ENCODE results near the gene CABP4.
"Not testable (repeated sequence)": the region's sequence is repeated elsewhere in the genome, so short reads cannot be mapped to it uniquely, and the experiment has no call there.

The CABP4 gene

DNA sequence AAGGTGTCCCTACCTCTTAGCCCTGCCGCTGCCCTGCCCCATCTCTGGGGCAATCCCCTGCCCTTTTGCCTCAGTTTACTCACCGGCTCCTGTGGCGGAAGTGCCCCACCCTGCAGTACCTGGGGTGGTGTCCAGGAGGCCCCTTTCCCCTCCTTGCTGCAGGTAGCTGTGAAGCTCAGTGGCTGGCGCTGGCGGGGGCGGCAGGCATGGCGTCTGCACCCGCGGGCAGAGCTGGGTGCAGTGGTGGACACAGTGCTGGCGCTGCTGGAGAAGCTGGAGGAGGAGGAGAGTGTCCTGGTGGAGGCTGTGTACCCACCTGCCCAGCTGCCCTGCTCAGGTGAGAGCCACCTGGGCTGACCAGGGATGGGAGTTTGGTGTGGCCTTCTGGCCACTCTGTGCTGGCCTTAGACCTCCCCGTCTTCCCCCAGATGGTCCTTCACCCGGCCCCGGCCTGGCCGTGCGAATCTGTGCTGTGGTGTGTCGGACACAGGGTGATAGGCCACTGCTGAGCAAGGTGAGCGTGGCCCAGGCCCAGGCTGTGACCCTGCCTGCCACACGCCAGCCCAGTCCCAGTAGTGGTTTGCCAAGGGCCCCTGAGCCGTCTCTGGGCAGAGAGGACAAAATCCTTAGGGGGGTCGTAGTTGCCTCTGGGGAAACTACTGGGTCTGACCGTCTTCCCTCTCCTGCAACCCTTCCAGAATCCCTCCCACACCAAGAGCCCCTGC is 35.7 kb upstream of the CABP4 start:
- DNase-seq, result no peak

GRCh38 chr11:67420147-67420645 is 35.0 kb upstream of the CABP4 start:
- no peak for DNase-seq

DNA sequence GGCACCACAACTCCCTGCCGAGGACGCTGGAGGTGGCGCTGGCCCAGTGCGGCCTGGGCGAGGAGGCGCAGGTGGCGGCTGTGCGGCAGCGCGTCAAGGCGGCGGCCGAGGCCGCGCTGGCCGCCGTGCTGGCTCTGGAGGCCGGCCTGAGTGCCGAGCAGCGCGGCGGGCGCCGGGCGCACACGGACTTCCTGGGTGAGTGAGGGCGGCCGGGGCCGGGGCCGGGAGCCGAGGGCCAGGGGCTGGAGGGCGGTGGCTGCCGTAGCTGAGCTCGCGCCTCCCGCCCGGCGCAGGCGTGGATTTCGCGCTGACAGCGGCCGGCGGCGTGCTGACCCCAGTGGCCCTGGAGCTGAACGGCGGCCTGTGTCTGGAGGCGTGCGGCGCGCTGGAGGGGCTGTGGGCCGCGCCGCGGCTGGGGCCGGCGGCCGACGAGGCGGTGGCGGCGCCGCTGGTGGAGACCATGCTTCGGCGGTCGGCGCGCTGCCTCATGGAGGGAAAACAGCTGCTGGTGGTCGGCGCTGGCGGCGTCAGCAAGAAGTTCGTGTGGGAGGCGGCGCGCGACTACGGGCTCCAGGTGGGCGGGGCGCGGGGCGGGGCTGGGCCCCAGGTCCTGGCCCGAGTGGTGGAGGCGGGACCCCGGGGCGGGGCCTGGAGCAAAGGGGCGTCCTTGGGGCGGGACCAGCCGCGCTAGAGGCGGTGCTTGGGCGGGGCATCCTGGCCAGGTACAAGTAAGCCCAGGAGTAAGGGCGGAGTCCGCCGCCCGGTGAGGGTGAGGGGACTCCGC is 34.3 kb upstream of the CABP4 start:
- peak; percentile 94 for DNase-seq

GRCh38 chr11:67421430-67422031 is 33.6 kb upstream of the CABP4 start:
- DNase-seq, result no peak

GRCh38 chr11:67422891-67423290 is 32.3 kb upstream of the CABP4 start:
- no peak for DNase-seq

DNA sequence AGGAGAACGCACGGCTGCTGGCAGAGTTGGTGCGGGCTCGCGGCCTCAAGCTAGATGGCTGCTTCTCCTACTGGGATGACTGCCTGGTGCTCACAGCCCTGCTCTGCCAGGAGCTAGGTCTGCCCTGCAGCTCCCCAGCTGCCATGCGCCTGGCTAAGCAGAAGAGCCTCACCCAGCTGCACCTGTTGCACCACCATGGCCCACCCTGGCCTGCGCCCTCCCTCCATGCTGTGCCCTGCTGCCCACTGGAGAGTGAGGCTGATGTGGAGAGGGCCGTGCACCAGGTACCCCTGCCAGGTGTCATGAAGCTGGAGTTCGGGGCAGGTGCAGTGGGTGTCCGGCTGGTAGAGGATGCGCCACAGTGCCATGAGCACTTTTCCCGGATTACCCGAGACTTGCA is 31.7 kb upstream of the CABP4 start:
- no peak for DNase-seq

DNA sequence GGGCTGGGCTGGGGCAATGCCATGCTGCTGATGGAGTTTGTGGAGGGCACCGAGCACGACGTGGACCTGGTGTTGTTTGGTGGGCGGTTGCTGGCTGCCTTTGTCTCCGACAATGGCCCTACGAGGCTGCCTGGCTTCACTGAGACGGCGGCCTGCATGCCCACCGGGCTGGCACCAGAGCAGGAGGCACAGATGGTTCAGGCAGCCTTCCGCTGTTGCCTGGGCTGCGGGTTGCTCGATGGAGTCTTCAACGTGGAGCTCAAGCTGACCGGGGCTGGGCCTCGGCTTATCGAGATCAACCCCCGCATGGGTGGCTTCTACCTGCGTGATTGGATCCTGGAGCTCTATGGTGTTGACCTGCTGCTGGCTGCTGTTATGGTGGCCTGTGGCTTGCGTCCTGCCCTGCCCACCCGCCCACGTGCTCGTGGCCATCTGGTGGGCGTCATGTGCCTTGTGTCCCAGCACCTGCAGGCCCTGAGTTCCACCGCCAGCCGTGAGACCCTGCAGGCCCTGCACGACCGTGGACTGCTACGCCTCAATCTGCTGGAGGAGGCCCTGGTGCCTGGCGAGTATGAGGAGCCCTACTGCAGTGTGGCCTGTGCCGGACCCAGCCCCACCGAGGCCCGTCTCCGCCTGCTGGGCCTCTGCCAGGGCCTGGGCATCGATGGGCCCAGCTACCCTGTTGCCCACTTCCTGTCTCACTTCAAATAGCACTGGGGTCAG is 31.1 kb upstream of the CABP4 start:
- no peak for DNase-seq

DNA sequence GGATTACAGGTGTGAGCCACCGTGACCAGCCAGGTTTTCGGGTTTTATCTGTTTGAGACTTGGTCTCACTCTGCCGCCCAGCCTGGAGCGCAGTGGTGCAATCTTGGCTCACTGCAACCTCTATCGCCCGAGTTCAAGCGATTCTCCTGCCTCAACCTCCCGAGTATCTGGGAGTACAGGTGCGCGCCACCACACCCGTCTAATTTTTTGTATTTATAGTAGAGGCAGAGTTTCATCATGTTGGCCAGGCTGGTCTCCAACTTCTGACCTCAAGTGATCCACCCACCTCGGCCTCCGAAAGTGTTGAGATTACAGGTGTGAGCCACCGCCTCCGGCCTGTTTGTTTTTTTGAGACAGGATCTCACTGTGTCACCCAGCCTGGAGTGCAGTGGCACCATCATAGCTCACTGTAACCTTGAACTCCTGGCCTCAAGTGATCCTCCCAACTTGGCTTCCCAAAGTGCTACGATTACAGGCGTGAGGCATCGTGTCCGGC is 27.7 kb upstream of the CABP4 start:
- DNase-seq, result not testable (repeated sequence)

DNA sequence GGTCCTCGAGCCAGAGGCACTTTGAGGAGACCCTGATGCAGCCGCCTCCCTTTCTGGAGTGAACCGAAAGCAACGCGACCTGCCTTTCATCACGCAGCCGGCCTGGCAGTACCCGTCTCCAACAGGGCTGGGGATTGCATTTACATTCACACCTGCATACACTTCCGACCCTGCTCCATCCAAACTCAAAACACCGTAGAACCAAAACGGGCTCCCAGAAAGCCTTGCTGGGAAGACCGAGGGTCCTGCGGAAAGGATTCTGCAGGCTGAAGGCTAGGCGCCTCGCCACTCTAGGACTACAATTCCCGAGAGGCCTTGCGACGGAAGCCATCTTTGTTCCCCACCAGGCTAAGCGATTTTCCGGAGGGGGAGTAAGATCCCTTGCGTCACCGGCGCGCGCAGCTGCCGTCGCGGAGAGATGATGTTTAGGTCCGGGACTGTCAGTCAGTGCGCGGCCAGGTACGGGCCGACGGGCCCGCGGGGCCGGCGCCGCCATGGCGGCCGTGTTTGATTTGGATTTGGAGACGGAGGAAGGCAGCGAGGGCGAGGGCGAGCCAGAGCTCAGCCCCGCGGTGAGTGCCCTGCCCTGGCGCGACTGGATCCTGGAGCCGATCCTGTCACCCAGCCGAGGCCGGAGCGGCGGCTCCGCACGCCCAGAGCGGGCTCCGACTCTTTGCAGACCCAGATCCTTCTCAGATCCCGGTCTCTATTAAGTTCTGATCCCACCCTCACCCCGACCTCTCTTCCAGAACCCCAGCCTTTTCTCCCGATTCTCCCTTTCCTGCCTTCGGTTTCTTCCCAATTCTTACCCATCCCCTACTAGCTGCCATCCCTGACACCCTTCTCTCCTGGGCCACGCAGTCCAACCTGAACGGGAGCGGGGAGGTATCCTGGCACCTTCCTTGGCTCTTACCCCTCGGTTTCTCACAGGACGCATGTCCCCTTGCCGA is 26.8 kb upstream of the CABP4 start, which contains the start of gene RPS6KB2:
TSS of gene RPS6KB2 (plus strand) at position 443 of the 950 bp plus-strand sequence. CDS start at position 495, 52 bp downstream.
- DNase-seq, result peak; percentile 97

DNA sequence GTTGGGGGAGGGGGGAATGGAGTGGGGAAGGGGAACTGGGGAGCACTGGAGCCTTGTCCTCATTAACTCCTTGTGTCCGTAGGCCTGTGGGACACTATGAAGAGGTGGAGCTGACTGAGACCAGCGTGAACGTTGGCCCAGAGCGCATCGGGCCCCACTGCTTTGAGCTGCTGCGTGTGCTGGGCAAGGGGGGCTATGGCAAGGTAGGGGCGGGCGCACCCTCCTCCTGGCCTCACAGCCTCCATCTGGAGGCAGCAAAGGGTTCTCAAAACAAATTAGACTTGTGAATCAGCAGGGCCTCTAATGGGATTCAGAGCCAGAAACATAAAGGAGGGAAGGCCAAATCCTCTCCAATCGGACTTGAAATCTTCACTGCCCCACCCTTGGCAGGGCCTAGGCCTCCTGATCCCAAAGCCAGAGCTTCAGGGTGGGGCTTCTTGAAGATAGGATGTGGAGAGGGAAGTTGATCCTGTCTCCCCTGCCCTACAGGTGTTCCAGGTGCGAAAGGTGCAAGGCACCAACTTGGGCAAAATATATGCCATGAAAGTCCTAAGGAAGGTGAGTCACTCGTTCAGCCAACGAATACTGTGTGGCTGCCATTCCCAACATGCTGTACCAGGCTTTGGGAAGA is 26.0 kb upstream of the CABP4 start:
- no peak for DNase-seq

GRCh38 chr11:67429722-67430121 is 25.4 kb upstream of the CABP4 start:
- DNase-seq, result no peak

DNA sequence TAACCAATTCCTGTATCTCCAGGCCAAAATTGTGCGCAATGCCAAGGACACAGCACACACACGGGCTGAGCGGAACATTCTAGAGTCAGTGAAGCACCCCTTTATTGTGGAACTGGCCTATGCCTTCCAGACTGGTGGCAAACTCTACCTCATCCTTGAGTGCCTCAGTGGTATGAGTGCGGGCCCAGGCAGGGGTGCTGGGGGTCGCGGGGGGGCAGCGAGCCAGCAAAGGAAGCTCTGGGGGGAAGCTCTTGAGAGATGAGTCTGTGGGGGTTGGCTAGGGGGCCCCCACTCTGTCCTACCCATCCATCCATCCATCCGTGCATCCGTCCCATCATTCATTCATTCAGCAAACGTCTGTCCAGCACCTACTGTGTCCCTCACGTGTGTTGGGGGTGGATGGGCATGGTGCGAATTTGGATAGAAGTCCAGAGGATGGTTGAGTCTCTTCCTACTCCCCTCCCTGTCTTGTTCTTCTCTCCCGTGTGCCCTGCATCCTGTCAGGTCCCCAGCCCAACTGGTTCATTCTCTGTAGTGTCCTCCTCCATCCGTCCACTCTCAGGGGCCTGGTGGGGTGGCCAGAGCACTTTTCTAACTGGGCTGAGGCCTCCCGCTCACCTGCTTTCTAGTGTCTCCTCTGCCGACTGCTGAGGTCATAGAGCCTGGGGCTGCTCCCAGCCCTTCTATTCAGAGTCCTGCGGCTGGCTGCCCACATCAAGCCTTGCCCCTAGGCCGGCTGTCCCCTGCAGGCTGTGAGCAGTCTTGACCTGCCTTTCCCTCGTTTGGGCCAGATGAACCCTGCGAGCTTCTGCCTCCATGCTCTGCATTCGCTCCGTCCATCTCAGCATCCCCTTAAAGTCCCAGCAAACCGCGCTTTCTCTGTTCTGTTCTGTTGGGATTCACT is 23.6 kb upstream of the CABP4 start:
- no peak for DNase-seq

DNA sequence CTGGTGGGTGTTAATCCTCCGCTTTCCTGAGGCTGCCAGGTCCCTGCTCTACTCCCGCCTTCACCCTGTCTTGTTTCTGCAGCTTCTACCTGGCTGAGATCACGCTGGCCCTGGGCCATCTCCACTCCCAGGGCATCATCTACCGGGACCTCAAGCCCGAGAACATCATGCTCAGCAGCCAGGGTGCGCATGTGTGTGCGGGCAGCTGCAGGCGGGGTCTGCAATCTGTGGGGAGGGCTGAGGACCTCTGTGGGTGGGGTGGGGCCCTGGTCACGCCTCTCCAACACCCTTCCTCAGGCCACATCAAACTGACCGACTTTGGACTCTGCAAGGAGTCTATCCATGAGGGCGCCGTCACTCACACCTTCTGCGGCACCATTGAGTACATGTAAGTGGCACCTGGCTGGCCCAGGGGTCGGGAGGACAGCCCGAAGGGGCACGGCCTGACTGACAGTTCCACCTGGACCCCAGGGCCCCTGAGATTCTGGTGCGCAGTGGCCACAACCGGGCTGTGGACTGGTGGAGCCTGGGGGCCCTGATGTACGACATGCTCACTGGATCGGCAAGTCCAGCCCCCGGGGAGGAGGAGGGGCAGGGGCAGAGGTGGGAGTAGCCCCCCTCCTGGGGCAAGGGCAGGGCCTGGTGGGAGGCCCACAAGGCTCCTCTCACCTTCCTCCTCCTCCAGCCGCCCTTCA is 22.4 kb upstream of the CABP4 start:
- no peak for DNase-seq

DNA sequence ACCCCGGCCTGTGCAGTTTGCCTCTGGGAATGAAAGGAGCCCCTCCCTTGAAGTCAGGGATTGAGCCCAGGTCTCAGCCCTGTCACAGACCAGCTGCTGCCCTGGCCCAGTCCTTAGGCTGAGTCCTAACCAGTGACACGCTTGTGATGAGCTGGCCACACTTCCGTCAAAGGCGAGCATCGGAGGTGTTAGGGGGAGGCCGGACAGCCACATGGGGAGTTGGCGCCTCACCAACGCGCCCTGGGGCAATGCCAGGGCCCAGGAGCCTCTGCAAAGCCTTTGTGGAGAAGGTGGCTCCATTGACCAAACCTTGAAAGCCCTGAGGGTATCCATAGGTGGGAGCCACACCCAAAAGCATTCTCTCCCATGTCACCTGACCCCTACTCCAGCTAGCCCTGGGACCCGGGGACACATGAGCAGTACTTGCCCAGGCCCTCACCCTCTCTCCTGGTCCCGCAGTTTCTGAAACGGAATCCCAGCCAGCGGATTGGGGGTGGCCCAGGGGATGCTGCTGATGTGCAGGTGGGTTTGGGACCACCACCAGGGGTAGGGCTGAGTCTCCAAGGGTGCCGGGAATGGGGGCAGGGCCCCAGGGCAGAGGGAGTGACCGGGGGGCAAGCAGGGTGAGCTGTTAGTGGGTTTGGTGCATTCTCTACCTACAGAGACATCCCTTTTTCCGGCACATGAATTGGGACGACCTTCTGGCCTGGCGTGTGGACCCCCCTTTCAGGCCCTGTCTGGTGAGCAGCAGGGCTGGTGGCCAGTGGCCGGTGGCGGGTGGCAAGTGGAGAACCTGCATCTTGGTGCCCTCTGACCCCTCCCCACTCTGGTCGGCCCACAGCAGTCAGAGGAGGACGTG is 21.4 kb upstream of the CABP4 start:
- no peak for DNase-seq

GRCh38 chr11:67434395-67434881 is 20.7 kb upstream of the CABP4 start:
- DNase-seq, result no peak

DNA sequence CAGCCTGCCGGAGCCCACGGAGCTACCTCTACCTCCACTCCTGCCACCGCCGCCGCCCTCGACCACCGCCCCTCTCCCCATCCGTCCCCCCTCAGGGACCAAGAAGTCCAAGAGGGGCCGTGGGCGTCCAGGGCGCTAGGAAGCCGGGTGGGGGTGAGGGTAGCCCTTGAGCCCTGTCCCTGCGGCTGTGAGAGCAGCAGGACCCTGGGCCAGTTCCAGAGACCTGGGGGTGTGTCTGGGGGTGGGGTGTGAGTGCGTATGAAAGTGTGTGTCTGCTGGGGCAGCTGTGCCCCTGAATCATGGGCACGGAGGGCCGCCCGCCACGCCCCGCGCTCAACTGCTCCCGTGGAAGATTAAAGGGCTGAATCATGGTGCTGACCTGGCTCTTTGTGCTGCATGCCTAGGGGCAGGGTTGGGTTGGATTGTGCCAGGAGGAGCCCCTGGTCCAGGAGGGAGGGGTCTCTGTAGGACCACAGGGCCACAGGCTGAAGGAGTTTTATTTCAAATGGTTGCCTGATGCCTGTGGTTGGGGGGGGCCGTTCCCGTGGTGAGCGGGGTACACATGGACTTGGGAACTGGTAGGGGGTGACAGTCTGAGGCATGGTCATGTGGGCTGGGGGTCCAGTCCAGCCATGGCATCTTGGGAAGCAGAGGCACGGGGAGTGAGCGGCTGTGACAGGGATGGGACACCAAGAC is 20.0 kb upstream of the CABP4 start:
- no peak for DNase-seq

DNA sequence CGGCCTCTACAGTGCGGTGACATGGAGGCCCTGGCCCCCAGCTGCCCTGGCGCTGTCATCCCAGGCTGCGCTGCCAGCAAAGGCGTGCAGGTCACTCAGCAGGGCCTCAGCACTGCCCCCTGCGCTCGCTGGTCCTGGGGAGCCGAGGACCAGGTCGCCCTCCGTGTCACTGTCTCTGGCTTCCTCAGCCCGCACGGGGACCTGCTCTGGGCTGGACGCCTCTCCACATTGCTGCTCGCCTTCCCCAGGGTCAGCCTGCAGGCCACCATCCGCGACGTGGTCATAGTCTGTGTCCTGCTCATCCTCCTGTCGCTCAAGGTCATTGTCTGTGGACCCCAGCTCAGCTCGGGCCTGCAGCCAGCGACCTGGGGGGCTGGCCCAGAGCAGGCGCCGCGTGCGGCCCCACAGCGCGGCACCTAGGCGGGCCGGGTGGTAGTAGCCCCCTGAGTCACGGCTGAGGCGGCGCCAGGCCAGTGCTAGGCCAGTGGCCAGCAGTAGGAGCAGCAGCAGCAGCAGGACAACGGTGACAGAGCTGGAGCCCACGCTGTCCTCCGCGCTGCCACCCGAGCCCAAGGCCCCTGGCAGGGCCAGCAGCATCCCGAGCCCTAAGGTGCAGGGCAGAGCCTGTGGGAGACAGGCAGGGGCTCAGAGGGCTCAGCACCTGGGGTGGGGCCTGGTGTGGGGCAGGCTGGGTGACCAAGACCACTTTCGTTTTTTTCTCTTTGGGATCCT is 19.3 kb upstream of the CABP4 start:
- no peak for DNase-seq
